MM.1S (cell line): Measurements from ENCODE around the gene CDX1.

Source experiments
- EZH2 ChIP-seq: fragments of 300-600 bp; sonication (generic); optimal IDR thresholded peaks from 2 replicates; pipeline ENCODE3; 2017; ENCODE audit warnings: low read depth, mild to moderate bottlenecking, antibody characterized with exemption, low read length, mixed read lengths
- TF ChIP-seq, protein P1 (sequence below): fragments of 300-600 bp; sonication (generic); IDR thresholded peaks from 2 replicates; pipeline ENCODE4 v1.5.1; 2016; ENCODE audit warnings: antibody characterized with exemption, low read length, mixed read lengths

- TF ChIP-seq, protein P1, sequence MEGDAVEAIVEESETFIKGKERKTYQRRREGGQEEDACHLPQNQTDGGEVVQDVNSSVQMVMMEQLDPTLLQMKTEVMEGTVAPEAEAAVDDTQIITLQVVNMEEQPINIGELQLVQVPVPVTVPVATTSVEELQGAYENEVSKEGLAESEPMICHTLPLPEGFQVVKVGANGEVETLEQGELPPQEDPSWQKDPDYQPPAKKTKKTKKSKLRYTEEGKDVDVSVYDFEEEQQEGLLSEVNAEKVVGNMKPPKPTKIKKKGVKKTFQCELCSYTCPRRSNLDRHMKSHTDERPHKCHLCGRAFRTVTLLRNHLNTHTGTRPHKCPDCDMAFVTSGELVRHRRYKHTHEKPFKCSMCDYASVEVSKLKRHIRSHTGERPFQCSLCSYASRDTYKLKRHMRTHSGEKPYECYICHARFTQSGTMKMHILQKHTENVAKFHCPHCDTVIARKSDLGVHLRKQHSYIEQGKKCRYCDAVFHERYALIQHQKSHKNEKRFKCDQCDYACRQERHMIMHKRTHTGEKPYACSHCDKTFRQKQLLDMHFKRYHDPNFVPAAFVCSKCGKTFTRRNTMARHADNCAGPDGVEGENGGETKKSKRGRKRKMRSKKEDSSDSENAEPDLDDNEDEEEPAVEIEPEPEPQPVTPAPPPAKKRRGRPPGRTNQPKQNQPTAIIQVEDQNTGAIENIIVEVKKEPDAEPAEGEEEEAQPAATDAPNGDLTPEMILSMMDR, result no peak
- no peak for TF ChIP-seq EZH2
These were observed 52.6 kb downstream of the CDX1 start for GRCh38 chr5:150219142-150219541.
